Measurements from ENCODE around the gene MAML2. TPM values are rescaled to one million over a fixed set of nuclear protein-coding genes. Genes with fewer than 3 reads are reported as not detected.
A peak's percentile ranks its signal among the peaks of the same experiment; 100 is the strongest.

Gene MAML2
- total RNA-seq, 4 donors from 2014 or later = 17.6 to 31.6 (median 25.8) TPM

GRCh38 chr11:96177146-96177545, 165.8 kb downstream of the MAML2 start:
- 76 to 82% methylated on average over 3 of the region's 3 CpGs for WGBS, 2 donors
- intact Hi-C loops (cut with DNase I; ENCODE audit: low total_unique reads) = no loop called here
- H3K4me3 ChIP-seq (ENCODE audit: low read depth, poor library complexity, severe bottlenecking) = no peak overlapping the region
- TF ChIP-seq POLR2A (IDR thresholded peaks at IDR 0.05) = no peak
- TF ChIP-seq, protein P1, sequence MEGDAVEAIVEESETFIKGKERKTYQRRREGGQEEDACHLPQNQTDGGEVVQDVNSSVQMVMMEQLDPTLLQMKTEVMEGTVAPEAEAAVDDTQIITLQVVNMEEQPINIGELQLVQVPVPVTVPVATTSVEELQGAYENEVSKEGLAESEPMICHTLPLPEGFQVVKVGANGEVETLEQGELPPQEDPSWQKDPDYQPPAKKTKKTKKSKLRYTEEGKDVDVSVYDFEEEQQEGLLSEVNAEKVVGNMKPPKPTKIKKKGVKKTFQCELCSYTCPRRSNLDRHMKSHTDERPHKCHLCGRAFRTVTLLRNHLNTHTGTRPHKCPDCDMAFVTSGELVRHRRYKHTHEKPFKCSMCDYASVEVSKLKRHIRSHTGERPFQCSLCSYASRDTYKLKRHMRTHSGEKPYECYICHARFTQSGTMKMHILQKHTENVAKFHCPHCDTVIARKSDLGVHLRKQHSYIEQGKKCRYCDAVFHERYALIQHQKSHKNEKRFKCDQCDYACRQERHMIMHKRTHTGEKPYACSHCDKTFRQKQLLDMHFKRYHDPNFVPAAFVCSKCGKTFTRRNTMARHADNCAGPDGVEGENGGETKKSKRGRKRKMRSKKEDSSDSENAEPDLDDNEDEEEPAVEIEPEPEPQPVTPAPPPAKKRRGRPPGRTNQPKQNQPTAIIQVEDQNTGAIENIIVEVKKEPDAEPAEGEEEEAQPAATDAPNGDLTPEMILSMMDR (IDR thresholded peaks at IDR 0.05) = no peak
- no peak for DNase-seq (ENCODE audit: low spot score in 2 of 2)

DNA sequence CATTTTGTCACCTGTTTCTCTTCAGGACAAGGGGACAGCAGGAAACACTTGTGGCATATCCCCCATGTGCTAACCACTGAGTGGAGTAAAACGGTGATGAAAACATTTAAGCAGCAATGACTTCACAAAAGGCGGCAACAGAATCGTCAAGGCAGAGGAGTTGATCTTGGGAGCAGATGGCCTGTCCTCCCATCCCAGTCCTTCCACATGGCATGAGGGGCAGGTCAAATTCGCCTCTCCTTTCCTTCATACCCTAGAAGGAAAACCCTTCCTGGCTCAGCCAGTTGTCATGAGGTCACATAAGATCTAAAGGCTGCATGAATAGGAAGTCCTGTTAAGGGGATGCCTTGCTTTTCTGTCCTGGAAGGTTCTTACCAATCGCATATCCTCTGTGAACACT, 169.1 kb downstream of the MAML2 start:
- intact Hi-C loops (cut with DNase I; ENCODE audit: low total_unique reads) = no loop called here
- DNase-seq (ENCODE audit: low spot score in 2 of 2) = no peak
- no peak overlapping the region for H3K4me3 ChIP-seq (ENCODE audit: low read depth, poor library complexity, severe bottlenecking)
- WGBS, 2 donors = 94 to 96% methylated on average over 5 of the region's 5 CpGs
- TF ChIP-seq, protein P1 (IDR thresholded peaks at IDR 0.05) = no peak
- no peak for TF ChIP-seq POLR2A (IDR thresholded peaks at IDR 0.05)

- TF ChIP-seq, protein P1 (IDR thresholded peaks at IDR 0.05) = no peak
- TF ChIP-seq POLR2A (IDR thresholded peaks at IDR 0.05) = no peak
- intact Hi-C loops (cut with DNase I; ENCODE audit: low total_unique reads) = no loop called here
- WGBS, 2 donors = 78 to 83% methylated on average over 7 of the region's 7 CpGs
Observed at GRCh38 chr11:96173422-96173821, 169.6 kb downstream of the MAML2 start.

GRCh38 chr11:96172604-96173003, 170.4 kb downstream of the MAML2 start:
- H3K4me3 ChIP-seq (ENCODE audit: low read depth, poor library complexity, severe bottlenecking) = no peak overlapping the region
- intact Hi-C loops (cut with DNase I; ENCODE audit: low total_unique reads) = no loop called here
- no peak for TF ChIP-seq POLR2A (IDR thresholded peaks at IDR 0.05)
- TF ChIP-seq, protein P1 (IDR thresholded peaks at IDR 0.05) = no peak
- no peak for DNase-seq (ENCODE audit: low spot score in 2 of 2)
- 65 to 76% methylated on average over 1 of the region's 1 CpG for WGBS, 2 donors

More at GRCh38 chr11:96173422-96173821, 169.6 kb downstream of the MAML2 start:
- H3K4me3 ChIP-seq (ENCODE audit: low read depth, poor library complexity, severe bottlenecking) = no peak overlapping the region
- no peak for DNase-seq (ENCODE audit: low spot score in 2 of 2)

DNA sequence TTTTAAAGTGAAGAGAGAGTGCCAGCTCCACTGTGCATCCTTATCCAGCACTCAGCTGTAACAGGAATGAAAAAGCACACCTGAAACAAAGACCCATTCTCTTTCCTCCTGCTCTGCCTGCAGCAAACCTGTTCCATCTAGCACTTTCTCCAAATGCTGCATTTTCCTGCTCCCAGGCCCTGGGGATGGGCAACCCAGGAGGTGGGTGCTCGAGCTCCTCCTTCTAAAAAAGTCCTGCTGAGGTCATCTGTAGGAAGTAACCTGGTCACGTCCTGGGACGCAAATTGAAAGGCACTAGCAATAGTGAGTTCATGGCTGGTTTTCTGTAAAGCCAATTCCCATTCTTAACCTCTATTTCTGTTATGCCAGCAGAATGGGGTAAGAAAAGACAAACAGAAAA, 173.7 kb downstream of the MAML2 start:
- intact Hi-C loops (cut with DNase I; ENCODE audit: low total_unique reads) = no loop called here
- H3K4me3 ChIP-seq (ENCODE audit: low read depth, poor library complexity, severe bottlenecking) = no peak overlapping the region
- TF ChIP-seq POLR2A (IDR thresholded peaks at IDR 0.05) = no peak
- TF ChIP-seq, protein P1 (IDR thresholded peaks at IDR 0.05) = no peak
- 58 to 75% methylated on average over 3 of the region's 3 CpGs for WGBS, 2 donors
- DNase-seq (ENCODE audit: low spot score in 2 of 2) = no peak

GRCh38 chr11:96168623-96169022, 174.4 kb downstream of the MAML2 start:
- TF ChIP-seq POLR2A (IDR thresholded peaks at IDR 0.05) = no peak
- TF ChIP-seq, protein P1 (IDR thresholded peaks at IDR 0.05) = no peak
- 2 to 14% methylated on average over 2 of the region's 2 CpGs for WGBS, 2 donors
- peak in 1 of 2 donors; percentile 83 for DNase-seq (ENCODE audit: low spot score in 2 of 2)
- intact Hi-C loops (cut with DNase I; ENCODE audit: low total_unique reads) = no loop called here
- no peak overlapping the region for H3K4me3 ChIP-seq (ENCODE audit: low read depth, poor library complexity, severe bottlenecking)
